Activated CD8-positive, alpha-beta memory T cell treated with anti-CD3 and anti-CD28 coated beads for 24 hours (primary cell): Measurements from ENCODE around the gene AKIRIN1.
A peak's percentile ranks its signal among the peaks of the same experiment; 100 is the strongest.
"Not testable (repeated sequence)": the region's sequence is repeated elsewhere in the genome, so short reads cannot be mapped to it uniquely, and the experiment has no call there.

Experiments used
- DNase-seq: peaks from one replicate; pipeline ENCODE4 v3.0.0-alpha.2; 2020

Gene AKIRIN1

DNA sequence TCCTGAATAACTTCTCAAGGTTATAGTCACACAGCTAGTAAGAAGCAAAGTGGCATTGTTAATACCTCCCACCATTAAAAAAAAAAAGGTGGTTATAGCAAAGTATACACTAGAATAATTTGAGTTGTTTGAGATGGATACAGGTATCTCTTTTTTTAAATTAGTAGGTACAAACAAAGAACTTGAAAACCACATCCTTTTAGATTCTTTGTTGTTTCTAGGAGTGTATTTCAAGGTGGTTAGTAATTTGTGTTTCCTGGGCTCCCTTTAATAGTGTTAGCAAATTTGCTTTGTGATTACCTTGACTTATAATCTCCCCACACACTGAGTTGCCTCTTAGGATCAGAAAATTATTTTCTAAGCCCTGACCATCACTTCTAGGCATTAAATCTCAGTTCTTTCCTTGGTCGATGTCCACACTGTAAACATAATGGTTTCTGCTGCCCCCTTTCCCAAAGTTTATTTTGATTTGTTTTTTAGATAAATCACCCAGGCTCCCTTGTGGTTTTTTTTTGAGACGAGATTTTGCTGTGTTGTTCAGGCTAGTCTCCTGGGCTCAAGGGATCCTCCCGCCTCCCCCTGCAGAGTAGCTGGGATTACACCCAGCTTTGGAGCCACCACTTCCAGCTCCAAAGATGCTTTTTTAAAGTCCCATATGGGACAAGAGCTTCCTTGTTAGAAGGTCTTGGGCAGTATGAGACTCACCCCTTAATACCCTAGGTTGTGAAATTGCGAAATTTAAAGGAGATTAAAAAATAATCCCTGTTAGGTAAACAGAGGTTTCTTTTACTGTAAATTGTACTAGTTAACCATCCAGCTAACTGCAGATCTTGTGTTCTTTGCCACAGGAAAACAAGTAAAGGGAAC lies 6.2 kb downstream of the AKIRIN1 start:
- DNase-seq, result no peak

GRCh38 chr1:38997901-38998190 lies 6.8 kb downstream of the AKIRIN1 start:
- DNase-seq, result no peak

DNA sequence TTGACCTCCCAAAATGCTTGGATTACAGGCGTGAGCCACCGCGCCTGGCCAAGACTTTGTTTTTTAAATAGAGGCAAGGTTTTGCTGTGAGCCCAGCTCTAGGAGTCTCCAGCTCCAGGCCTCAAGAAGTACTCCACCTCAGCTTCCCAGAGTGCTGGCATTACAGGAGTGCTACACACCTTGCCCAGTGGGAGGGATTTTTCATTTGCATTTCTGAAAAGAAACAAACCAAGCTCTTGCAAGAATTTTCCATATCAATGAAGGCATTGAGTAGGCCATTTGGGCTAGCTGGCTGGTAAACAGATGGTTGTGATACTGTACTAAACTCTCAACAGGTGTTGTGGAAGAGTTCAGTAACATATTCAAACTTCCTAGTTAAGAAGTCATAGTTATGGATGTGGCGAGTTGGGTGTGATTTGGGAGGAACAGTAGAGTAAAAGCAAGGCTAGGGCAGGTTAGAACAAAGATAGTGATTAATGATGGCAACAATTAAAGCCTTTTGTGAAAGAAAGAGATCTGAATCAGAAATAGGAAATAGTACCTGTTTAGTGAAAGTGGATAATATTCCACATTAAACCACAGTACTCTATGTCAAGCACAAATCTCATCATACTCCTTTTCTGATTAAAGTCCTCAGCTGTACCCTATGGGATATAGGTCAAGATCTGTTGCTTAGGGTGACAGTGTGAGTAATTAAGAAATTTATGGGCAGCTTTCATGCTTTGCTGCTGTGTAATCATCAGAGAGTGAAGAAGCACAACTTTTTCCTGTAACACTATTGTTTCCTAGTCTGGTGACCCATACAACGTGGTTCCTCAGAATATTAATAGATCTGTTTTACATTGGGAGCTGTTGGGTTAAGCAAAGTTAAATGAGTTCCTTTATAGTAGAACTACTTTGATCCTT lies 10.7 kb downstream of the AKIRIN1 start:
- no peak for DNase-seq

DNA sequence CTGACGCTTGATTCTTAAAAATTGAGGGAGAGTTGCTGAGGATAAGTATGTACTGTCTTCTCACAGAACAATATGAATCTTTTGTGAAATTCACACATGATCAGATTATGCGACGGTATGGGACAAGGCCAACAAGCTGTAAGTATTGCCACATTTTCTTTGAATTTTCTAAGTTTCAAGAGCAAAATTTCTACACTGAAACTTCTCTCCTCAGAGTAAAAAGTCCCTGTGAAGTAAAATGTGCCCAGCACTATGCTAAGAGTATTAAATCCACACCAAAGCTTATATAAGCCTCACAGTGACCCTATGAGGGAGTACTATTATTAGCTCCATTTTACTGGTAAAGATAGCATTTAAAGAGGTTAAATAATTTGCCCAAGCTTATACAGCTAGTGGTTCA lies 12.2 kb downstream of the AKIRIN1 start:
- DNase-seq, result no peak

GRCh38 chr1:39003794-39004193 lies 12.7 kb downstream of the AKIRIN1 start:
- DNase-seq, result no peak

GRCh38 chr1:39006287-39006686 lies 15.2 kb downstream of the AKIRIN1 start:
- DNase-seq, result no peak

GRCh38 chr1:39006726-39007645 lies 15.9 kb downstream of the AKIRIN1 start:
- DNase-seq, result no peak

GRCh38 chr1:39014956-39015355 lies 23.9 kb downstream of the AKIRIN1 start:
- not testable (repeated sequence) for DNase-seq

DNA sequence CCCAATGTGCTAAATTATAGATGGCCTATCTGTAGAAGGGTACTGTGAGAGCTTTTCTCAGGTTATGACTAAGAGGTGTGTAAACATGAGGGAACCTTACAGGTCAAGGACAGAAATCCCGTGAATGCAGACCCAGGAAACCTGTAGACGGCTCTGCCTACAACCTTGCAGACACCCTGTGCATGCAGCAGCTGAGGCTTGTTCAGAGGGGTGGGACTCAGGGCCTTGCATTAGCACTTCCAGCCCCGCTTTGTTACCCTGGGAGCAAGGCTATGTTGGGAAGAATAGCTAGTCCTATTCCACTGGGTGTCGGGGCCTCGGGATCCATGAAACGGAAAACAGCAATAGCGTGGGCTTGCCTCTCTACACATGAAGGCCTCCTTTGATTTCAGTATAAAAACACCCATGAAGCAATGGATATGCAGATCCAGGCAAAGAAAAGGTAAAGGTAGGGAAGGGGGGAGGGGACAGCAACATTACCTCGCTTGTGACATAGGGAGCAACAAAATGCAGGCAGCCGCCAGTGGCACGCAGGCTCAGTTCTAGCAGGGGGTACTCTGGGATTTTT lies 25.6 kb downstream of the AKIRIN1 start:
- no peak for DNase-seq

DNA sequence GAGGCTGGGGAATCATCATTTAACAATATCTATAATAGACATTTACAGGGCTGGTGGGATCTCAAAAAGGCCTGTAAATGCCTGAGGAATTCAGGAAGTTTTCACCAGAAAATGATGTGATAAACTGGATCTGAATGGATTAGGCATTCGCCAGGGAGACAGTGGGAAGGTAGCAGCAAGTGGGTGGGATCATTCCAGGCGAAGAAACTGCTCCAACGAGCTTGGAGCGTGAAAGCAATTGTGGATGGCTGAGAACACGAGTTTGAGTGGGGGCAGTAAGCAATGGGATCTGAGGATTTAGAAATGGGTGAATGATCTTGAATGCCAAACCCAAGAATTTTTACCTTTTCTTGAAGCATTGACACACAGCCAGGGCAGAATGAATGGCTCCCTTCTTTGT lies 26.2 kb downstream of the AKIRIN1 start:
- DNase-seq, result no peak

DNA sequence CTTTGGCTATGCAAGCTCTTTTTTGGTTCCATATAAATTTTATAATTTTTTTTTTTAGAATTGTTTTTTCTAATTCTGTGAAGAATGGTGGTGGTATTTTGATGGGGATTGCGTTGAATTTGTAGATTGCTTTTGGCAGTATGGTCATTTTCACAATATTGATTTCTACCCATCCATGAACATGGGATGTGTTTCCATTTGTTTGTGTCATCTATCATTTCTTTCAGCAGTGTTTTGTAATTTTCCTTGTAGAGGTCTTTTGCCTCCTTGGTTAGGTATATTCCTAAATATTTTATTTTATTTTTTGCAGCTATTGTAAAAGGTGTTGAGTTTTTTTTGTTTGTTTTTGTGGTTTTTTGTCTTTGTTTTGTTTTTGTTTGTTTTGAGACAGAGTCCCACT lies 29.4 kb downstream of the AKIRIN1 start:
- not testable (repeated sequence) for DNase-seq

DNA sequence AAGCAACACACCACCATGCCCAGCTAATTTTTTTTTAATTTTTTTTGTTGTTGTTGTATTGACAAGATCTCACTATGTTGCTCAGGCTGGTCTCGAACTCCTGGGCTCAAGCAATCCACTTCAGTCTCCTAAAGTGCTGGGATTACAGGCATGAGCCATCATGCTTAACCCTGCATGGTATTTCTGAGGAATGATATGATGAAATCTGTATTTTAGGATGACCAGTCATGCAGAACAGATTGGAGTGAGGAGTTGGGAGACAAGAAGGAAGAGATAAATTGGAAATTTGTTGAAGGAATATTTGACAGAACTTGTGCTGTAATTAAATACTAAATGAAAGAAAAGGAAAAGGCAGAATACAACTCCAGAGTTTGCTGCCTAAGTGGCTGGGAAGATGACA lies 30.4 kb downstream of the AKIRIN1 start:
- DNase-seq, result no peak

DNA sequence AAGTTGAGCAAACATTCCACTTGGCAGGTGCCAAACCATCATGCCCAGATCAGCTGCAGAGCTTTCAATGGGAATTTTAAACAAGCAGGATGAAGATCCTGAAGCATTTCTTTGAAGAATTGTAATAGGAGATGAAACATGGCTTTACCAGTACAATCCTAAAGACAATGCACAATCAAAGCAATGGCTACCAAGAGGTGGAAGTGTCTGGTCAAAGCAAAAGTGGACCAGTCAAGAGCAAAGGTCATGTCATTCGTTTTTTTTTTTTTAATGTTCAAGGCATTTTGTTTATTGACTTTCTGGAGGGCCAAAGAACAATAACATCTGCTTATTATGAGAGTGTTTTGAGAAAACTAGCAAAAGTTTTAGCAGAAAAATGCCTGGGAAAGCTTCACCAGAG lies 32.1 kb downstream of the AKIRIN1 start:
- DNase-seq, result no peak

GRCh38 chr1:39026051-39026865 lies 35.2 kb downstream of the AKIRIN1 start, which contains the start of gene NDUFS5:
Gene NDUFS5 (plus strand): TSS chr1:39026350. CDS start chr1:39028725, 2,375 bp downstream.
- DNase-seq, result peak; percentile 88

GRCh38 chr1:39026866-39027507 lies 35.9 kb downstream of the AKIRIN1 start:
- DNase-seq, result no peak

GRCh38 chr1:39034114-39034654 lies 43.1 kb downstream of the AKIRIN1 start:
- no peak for DNase-seq

GRCh38 chr1:39036678-39037077 lies 45.6 kb downstream of the AKIRIN1 start:
- no peak for DNase-seq

- no peak for DNase-seq
Measured at GRCh38 chr1:39043513-39043912, 52.4 kb downstream of the AKIRIN1 start.

DNA sequence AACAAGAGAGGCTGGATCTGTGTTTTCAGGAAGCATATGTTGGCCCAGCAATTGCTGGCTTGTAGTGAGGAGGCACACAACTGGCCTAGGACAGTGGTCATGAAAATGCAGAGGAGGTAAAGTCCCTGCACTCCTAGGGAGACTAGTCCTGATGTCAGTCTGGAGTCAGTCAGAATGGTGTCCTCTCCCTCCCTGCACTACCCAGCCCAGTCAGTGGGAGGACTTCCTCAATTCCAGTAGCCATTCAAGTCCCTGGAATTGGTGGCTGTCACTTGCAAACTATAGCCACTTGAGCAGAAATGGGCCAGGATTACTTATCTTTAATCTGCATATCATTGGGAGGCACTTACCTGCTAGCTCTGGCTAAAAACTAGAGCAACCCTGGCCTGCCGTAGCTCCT lies 53.7 kb downstream of the AKIRIN1 start:
- no peak for DNase-seq

DNA sequence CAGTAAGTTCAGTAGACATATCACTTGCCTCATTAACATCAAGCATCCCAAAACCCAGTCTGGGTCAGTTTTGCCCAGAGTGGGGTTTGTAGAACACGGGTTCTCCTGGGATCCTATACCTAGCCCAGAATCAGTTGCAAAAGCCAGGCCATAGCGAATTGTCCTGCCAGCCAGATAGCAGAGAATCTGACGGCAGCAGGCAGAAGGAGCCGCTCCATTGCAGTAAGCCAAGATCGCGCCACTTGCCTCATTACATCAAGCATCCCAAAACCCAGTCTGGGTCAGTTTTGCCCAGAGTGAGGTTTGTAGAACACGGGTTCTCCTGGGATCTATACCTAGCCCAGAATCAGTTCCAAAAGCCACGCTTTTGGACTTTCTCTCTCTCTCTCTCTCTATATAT lies 54.2 kb downstream of the AKIRIN1 start:
- DNase-seq, result no peak
